ENCODE measurements around the gene LRRC1.

Gene LRRC1

GRCh38 chr6:53790886-53791285 lies 3.9 kb upstream of the LRRC1 start:
- TF ChIP-seq SIN3A (IDR thresholded peaks at IDR 0.05; ENCODE audit: borderline replicate concordance, insufficient read depth, low read length) = no peak
- no peak for TF ChIP-seq FOXP2 (optimal IDR thresholded peaks at IDR 0.05; ENCODE audit: borderline replicate concordance, extremely low read depth, extremely low read length, insufficient read depth)
- TF ChIP-seq TAF1 (IDR thresholded peaks at IDR 0.05; ENCODE audit: borderline replicate concordance, insufficient read depth, low read length) = no peak
- TF ChIP-seq REST (IDR thresholded peaks at IDR 0.05; ENCODE audit: insufficient read depth in 1 of 2, low read depth in 2 of 2, low read length in 2 of 2) = no peak
- TF ChIP-seq POLR2AphosphoS5 (IDR thresholded peaks at IDR 0.05; ENCODE audit: low read depth, low read length) = no peak

GRCh38 chr6:53792016-53792415 lies 2.8 kb upstream of the LRRC1 start:
- TF ChIP-seq TAF1 (IDR thresholded peaks at IDR 0.05; ENCODE audit: borderline replicate concordance, insufficient read depth, low read length) (no peak), POLR2AphosphoS5 (IDR thresholded peaks at IDR 0.05; ENCODE audit: low read depth, low read length) (no peak), SIN3A (IDR thresholded peaks at IDR 0.05; ENCODE audit: borderline replicate concordance, insufficient read depth, low read length) (no peak), FOXP2 (optimal IDR thresholded peaks at IDR 0.05; ENCODE audit: borderline replicate concordance, extremely low read depth, extremely low read length, insufficient read depth) (no peak), REST (IDR thresholded peaks at IDR 0.05; ENCODE audit: insufficient read depth in 1 of 2, low read depth in 2 of 2, low read length in 2 of 2) (no peak)

- TF ChIP-seq FOXP2 (optimal IDR thresholded peaks at IDR 0.05; ENCODE audit: borderline replicate concordance, extremely low read depth, extremely low read length, insufficient read depth) = no peak
- TF ChIP-seq REST (IDR thresholded peaks at IDR 0.05; ENCODE audit: insufficient read depth in 1 of 2, low read depth in 2 of 2, low read length in 2 of 2) = no peak
- TF ChIP-seq POLR2AphosphoS5 (IDR thresholded peaks at IDR 0.05; ENCODE audit: low read depth, low read length) = no peak
- no peak for TF ChIP-seq SIN3A (IDR thresholded peaks at IDR 0.05; ENCODE audit: borderline replicate concordance, insufficient read depth, low read length)
- TF ChIP-seq TAF1 (IDR thresholded peaks at IDR 0.05; ENCODE audit: borderline replicate concordance, insufficient read depth, low read length) = no peak
These were observed 1.9 kb upstream of the LRRC1 start for GRCh38 chr6:53792973-53793317.

GRCh38 chr6:53793318-53794136 lies 1.3 kb upstream of the LRRC1 start:
- TF ChIP-seq FOXP2 (optimal IDR thresholded peaks at IDR 0.05; ENCODE audit: borderline replicate concordance, extremely low read depth, extremely low read length, insufficient read depth) = no peak
- no peak for TF ChIP-seq SIN3A (IDR thresholded peaks at IDR 0.05; ENCODE audit: borderline replicate concordance, insufficient read depth, low read length)
- TF ChIP-seq REST (IDR thresholded peaks at IDR 0.05; ENCODE audit: insufficient read depth in 1 of 2, low read depth in 2 of 2, low read length in 2 of 2) = no peak
- TF ChIP-seq POLR2AphosphoS5 (IDR thresholded peaks at IDR 0.05; ENCODE audit: low read depth, low read length) = no peak
- no peak for TF ChIP-seq TAF1 (IDR thresholded peaks at IDR 0.05; ENCODE audit: borderline replicate concordance, insufficient read depth, low read length)
